ENCODE results near the gene DARS1. TPM values are rescaled to one million over a fixed set of nuclear protein-coding genes. Genes with fewer than 3 reads are reported as not detected.

DARS1 gene
- total and polyA plus RNA-seq, 2 of the 13 experiments (the other 11 are each of a cell fraction or from before 2014, with no cell fraction given): 149 to 230 TPM

- TF ChIP-seq KLF6 (CRISPR knock-in tag; IDR thresholded peaks at IDR 0.05) (peak; percentile 88; the same call in 1 of the 2 replicates), ARID4A (CRISPR knock-in tag; IDR thresholded peaks at IDR 0.05; ENCODE audit: borderline replicate concordance) (peak; percentile 98), ATRX (CRISPR knock-in tag; IDR thresholded peaks at IDR 0.05; ENCODE audit: borderline replicate concordance) (no peak), SKIL (CRISPR knock-in tag; IDR thresholded peaks at IDR 0.05; ENCODE audit: borderline replicate concordance) (no peak), ATF3 (CRISPR knock-in tag; IDR thresholded peaks at IDR 0.05) (no peak; the same call in 1 of the 2 replicates), RELA (CRISPR knock-in tag; IDR thresholded peaks at IDR 0.05) (0 out of 2 replicates have a peak, but pooled peaks have one; percentile 25), SOX5 (CRISPR knock-in tag; IDR thresholded peaks at IDR 0.05; ENCODE audit: borderline replicate concordance) (peak; percentile 59), MBD4 (IDR thresholded peaks at IDR 0.05; ENCODE audit: borderline replicate concordance, low read length) (no peak), MIER3 (CRISPR knock-in tag; IDR thresholded peaks at IDR 0.05; ENCODE audit: borderline replicate concordance) (peak; percentile 76; the same call in 1 of the 2 replicates), NR0B2 (CRISPR knock-in tag; IDR thresholded peaks at IDR 0.05) (peak; percentile 79), ZIK1 (CRISPR knock-in tag; IDR thresholded peaks at IDR 0.05; ENCODE audit: borderline replicate concordance, low read depth) (peak; percentile 68; the same call in 1 of the 2 replicates), UBTF (CRISPR knock-in tag; IDR thresholded peaks at IDR 0.05) (peak; percentile 95), TEAD2 (CRISPR knock-in tag; IDR thresholded peaks at IDR 0.05) (no peak), ETS1 (CRISPR knock-in tag; IDR thresholded peaks at IDR 0.05) (peak; percentile 83; the same call in 1 of the 2 replicates), ZNF362 (CRISPR knock-in tag; IDR thresholded peaks at IDR 0.05; ENCODE audit: borderline replicate concordance) (0 out of 2 replicates have a peak, but pooled peaks have one; percentile 34)
Observed at GRCh38 chr2:135985018-135985825, at the start of gene DARS1 (continued).
